Measurements from ENCODE around the gene AP3M1.
"Not testable (repeated sequence)": the region's sequence is repeated elsewhere in the genome, so short reads cannot be mapped to it uniquely, and the experiment has no call there.

AP3M1 gene, protein sequence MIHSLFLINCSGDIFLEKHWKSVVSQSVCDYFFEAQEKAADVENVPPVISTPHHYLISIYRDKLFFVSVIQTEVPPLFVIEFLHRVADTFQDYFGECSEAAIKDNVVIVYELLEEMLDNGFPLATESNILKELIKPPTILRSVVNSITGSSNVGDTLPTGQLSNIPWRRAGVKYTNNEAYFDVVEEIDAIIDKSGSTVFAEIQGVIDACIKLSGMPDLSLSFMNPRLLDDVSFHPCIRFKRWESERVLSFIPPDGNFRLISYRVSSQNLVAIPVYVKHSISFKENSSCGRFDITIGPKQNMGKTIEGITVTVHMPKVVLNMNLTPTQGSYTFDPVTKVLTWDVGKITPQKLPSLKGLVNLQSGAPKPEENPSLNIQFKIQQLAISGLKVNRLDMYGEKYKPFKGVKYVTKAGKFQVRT

DNA sequence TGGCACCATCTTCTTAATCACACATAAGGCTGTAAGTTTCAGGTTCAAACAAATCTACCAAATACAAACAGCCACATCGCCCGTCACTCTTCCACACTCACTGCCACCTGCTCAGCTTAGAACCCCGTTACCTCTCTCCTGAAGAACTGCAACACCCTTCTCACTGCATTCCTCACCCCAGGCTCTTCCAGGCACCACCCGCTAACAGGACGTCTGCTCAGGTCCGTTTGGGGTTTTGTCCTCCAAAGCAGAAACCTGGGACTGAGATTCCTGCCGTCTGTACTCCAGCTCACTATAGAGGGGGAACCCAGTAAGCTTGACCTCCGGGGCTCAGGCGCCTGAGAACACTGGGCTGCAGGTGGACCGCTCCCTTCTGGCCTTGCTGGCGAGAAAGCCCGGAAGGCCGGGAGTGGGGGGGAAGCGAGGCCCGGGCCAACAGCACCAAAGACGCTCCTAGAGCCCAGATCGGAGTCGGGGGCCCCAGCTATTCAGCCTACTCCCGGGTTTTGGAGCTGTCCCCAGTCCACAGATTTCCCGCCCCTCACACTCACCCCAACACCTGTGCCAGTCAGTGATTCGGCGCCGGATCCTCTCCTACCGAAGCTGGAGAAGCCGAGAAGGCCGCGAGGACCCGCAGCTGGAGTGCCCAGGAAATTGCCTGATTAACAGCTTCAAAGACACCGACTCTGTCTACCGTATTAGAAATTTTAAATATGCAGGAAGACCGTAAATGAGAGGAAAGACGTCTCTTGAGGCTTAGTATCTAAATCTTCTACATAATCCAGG is at the start of gene AP3M1:
TSS of gene AP3M1 (minus strand) at position 625 of the 786 bp plus-strand sequence. CDS start 12,449 bp downstream, outside the sequence.
- Histone ChIP-seq H3K36me3 (ENCODE audit: insufficient read depth, low read length) (peaks cover 15% of the 10 kb centered on the region), H3K4me1 (ENCODE audit: insufficient read depth, low read length) (peaks cover 24% of the 10 kb centered on the region), H3K9me3 (ENCODE audit: low read length) (no peaks in the 10 kb centered on the region), H2AFZ (ENCODE audit: low read depth, low read length) (peak within 1 kb of the TSS; percentile 41), H3K27me3 (ENCODE audit: insufficient read depth, low read length) (no peaks in the 10 kb centered on the region), H3K4me3 (ENCODE audit: low read length) (peak within 1 kb of the TSS; percentile 78)

DNA sequence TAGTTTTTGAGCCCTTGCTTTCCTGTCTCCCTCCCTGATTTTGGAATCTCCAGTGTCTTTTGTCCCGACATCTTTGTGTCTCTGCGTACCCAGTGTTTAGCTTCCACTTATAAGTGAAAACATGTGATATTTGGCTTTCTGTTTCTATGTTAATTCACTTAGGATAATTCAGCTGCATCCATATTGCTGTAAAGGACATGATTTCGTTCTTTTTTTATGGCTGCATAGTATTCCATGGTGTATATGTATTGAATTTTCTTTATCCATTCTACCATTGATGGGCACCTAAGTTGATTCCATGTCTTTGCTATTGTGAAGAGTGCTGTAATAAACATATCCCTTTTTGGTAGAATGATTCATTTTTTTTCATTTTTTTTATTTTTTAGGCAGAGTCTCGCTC is 48.7 kb upstream of the AP3M1 start:
- no peaks in the 10 kb centered on the region for H3K4me1 ChIP-seq (ENCODE audit: insufficient read depth, low read length)
- H3K27me3 ChIP-seq (ENCODE audit: insufficient read depth, low read length), result no peaks in the 10 kb centered on the region
- H2AFZ ChIP-seq (ENCODE audit: low read depth, low read length), result no peak overlapping the region
- peaks cover 5% of the 10 kb centered on the region for H3K36me3 ChIP-seq (ENCODE audit: insufficient read depth, low read length)
- H3K9me3 ChIP-seq (ENCODE audit: low read length), result no peaks in the 10 kb centered on the region
- H3K4me3 ChIP-seq (ENCODE audit: low read length), result no peak overlapping the region

DNA sequence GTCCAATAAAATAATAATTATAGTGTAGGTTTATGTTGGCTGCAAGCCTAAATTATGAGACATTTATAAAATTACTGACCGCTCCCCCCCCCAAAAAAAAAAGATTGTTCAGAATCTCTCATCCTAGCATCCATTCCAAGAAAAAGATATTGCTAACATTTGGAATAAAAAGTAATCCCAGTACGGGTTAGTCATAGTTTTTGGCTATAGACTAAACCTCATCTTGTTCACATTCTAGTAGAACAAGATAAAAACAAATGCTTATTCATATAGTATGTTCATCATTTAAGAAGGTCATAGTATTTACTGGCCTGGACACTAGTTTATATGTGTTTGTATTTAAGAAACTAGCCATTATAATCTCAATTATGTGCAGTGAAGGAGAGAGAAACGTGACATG is 44.4 kb upstream of the AP3M1 start:
- Histone ChIP-seq H3K36me3 (ENCODE audit: insufficient read depth, low read length) (no peaks in the 10 kb centered on the region), H3K4me3 (ENCODE audit: low read length) (no peak overlapping the region), H3K9me3 (ENCODE audit: low read length) (no peaks in the 10 kb centered on the region), H3K27me3 (ENCODE audit: insufficient read depth, low read length) (no peaks in the 10 kb centered on the region), H2AFZ (ENCODE audit: low read depth, low read length) (no peak overlapping the region), H3K4me1 (ENCODE audit: insufficient read depth, low read length) (no peaks in the 10 kb centered on the region)

DNA sequence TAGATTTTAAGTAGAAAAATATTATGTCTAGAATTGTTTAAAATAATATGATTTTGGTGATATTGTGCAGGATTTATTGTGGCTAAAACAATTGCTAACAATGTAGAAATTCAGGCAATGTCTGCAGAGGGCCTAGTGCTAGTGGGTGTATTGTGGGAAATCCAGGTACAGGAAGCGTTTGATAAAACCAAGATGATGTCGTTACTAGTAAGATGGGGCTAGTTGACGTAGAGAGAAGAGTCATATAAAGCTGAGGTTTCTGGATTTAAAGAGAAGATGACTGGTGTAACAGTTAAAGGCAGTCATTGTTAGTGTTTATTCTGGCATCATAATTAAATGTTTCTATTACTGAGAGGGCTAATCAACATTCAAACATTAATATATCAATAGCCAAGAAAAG is 43.9 kb upstream of the AP3M1 start:
- Histone ChIP-seq H3K4me3 (ENCODE audit: low read length) (no peak overlapping the region), H3K9me3 (ENCODE audit: low read length) (no peaks in the 10 kb centered on the region), H3K36me3 (ENCODE audit: insufficient read depth, low read length) (no peaks in the 10 kb centered on the region), H2AFZ (ENCODE audit: low read depth, low read length) (no peak overlapping the region), H3K27me3 (ENCODE audit: insufficient read depth, low read length) (no peaks in the 10 kb centered on the region), H3K4me1 (ENCODE audit: insufficient read depth, low read length) (no peaks in the 10 kb centered on the region)

DNA sequence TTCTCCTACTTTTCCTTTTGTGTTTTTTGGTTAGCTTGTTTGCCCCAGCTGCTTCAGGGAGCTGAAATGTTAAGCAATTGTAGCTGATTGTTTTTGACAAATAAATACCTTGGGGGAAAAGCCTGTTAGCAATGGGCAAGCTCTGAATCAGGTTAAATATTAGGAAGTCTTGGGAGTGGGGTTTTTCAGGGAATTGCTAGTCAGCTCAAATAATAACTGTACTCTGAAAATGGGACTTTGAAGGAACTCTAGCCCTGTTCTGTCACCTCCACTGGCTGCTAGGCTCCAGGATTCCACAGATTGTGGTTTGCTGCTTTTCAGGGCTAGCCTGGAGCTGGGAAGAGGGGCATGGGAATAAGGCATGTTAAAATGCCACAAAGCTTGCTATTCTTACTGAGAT is 39.9 kb upstream of the AP3M1 start:
- Histone ChIP-seq H3K9me3 (ENCODE audit: low read length) (no peaks in the 10 kb centered on the region), H2AFZ (ENCODE audit: low read depth, low read length) (no peak overlapping the region), H3K36me3 (ENCODE audit: insufficient read depth, low read length) (no peaks in the 10 kb centered on the region), H3K27me3 (ENCODE audit: insufficient read depth, low read length) (no peaks in the 10 kb centered on the region), H3K4me1 (ENCODE audit: insufficient read depth, low read length) (no peaks in the 10 kb centered on the region), H3K4me3 (ENCODE audit: low read length) (no peak overlapping the region)

DNA sequence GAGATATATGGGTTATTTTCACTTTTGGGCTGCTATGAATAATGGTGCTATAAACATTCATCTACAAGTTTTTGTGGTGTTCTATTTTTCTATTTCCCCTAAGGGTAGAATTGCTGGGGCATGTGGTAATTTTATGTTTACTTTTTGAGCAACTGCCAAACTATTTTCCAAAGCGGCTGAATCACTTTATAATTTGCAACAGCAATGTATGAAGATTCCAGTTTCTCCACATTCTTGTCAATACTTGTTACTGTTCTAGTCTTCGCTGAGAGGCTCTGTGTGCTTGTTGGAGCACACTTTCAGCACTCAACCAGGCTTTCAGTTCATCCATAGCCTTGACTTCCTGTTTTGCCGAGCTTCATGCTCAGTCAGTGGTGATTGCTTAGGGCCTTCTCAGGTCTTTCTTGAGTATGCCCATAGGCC is 39.4 kb upstream of the AP3M1 start:
- H3K4me3 ChIP-seq (ENCODE audit: low read length), result no peak overlapping the region
- no peaks in the 10 kb centered on the region for H3K9me3 ChIP-seq (ENCODE audit: low read length)
- H2AFZ ChIP-seq (ENCODE audit: low read depth, low read length), result no peak overlapping the region

DNA sequence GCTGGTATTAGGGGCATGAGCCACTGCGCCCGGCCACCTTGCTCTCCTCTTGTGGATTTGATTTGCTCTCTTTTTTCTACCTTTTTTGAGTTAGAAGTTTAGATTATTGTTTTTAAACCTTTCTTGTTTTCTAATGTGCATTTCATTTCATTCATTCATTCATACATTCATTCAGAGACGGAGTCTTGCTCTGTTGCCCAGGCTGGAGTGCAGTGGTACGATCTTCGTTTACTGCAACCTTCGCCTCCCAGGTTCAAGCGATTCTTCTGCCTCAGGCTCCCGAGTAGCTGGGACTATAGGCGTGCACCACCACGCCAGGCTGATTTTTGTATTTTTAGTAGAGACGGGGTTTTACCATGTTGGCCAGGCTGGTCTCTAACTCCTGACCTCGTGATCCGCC is 38.0 kb upstream of the AP3M1 start:
- H2AFZ ChIP-seq (ENCODE audit: low read depth, low read length); H3K4me1 ChIP-seq (ENCODE audit: insufficient read depth, low read length); H3K4me3 ChIP-seq (ENCODE audit: low read length): not testable (repeated sequence)

More for the DNA sequence above, 39.4 kb upstream of the AP3M1 start:
- H3K4me1 ChIP-seq (ENCODE audit: insufficient read depth, low read length), result no peaks in the 10 kb centered on the region
- no peaks in the 10 kb centered on the region for H3K36me3 ChIP-seq (ENCODE audit: insufficient read depth, low read length)
- no peaks in the 10 kb centered on the region for H3K27me3 ChIP-seq (ENCODE audit: insufficient read depth, low read length)

DNA sequence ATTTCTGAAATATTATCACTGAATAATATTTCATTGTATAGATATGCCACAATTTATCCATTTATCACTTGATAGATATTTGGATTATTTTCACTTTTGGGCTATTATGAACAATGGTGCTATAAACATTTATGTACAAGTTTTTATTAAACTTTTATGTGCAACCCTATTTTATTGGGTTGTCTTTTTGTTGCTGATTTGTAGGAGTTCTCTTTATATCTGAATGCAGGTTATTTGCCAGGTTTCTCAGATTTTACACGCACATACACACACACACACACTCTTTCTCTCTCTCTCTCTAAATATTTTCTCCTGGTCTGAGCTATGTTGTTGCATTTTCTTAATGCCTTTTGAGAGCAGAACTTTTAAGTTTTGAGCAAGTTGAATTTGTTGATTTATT is 36.6 kb upstream of the AP3M1 start:
- no peak overlapping the region for H2AFZ ChIP-seq (ENCODE audit: low read depth, low read length)

More for the DNA sequence above, 38.0 kb upstream of the AP3M1 start:
- not testable (repeated sequence) for H3K36me3 ChIP-seq (ENCODE audit: insufficient read depth, low read length); H3K9me3 ChIP-seq (ENCODE audit: low read length); H3K27me3 ChIP-seq (ENCODE audit: insufficient read depth, low read length)

DNA sequence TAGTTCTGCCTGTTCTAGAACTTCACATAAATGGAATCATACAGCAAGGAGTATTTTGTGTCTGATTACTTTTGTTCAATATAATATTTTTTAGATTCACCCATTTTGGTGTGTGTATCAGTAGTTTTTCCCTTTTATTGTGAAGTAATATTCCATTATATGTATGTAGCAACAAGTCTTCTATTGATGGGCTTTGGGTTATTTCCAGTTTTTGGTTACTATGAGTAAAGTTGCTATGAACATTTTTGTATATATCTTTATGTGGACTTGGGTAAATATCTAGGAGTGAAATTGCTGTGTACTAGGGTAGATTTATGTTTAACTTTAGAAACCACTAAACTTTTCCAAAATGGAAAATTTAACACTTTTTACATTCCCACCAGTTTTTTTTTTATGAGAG is 36.0 kb upstream of the AP3M1 start:
- Histone ChIP-seq H3K9me3 (ENCODE audit: low read length) (no peaks in the 10 kb centered on the region), H3K27me3 (ENCODE audit: insufficient read depth, low read length) (no peaks in the 10 kb centered on the region), H3K36me3 (ENCODE audit: insufficient read depth, low read length) (no peaks in the 10 kb centered on the region), H3K4me1 (ENCODE audit: insufficient read depth, low read length) (no peaks in the 10 kb centered on the region), H3K4me3 (ENCODE audit: low read length) (no peak overlapping the region), H2AFZ (ENCODE audit: low read depth, low read length) (no peak overlapping the region)

More for the DNA sequence above, 36.6 kb upstream of the AP3M1 start:
- Histone ChIP-seq H3K9me3 (ENCODE audit: low read length) (no peaks in the 10 kb centered on the region), H3K36me3 (ENCODE audit: insufficient read depth, low read length) (no peaks in the 10 kb centered on the region), H3K27me3 (ENCODE audit: insufficient read depth, low read length) (no peaks in the 10 kb centered on the region), H3K4me3 (ENCODE audit: low read length) (no peak overlapping the region), H3K4me1 (ENCODE audit: insufficient read depth, low read length) (no peaks in the 10 kb centered on the region)

DNA sequence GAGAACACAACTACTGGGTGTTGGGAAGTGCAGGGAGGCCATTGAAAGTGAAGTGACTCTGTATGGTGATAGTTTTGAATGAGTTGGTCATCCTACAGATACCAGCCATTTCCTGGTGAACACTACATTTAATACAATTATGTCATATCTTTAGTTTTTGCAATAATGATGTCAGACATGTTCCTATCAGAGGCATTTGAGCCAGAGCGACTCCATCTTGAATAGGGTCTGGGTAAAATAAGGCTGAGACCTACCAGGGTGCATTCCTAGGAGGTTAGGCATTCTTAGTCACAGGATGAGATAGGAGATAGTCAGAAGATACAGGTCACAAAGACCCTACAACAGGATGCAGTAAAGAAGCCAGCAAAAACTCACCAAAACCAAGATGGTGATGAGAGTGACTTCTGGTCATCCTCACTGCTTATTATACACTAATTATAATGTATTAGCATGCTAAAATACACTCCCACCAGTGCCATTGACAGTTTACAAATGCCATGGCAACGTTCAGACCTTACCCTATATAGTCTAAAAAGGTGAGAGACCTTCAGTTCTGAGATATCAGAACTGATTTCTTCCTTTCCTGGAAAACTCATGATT is 28.6 kb upstream of the AP3M1 start:
- Histone ChIP-seq H3K4me1 (ENCODE audit: insufficient read depth, low read length) (peaks cover 12% of the 10 kb centered on the region), H3K36me3 (ENCODE audit: insufficient read depth, low read length) (no peaks in the 10 kb centered on the region), H3K27me3 (ENCODE audit: insufficient read depth, low read length) (no peaks in the 10 kb centered on the region), H2AFZ (ENCODE audit: low read depth, low read length) (no peak overlapping the region), H3K4me3 (ENCODE audit: low read length) (no peak overlapping the region), H3K9me3 (ENCODE audit: low read length) (no peaks in the 10 kb centered on the region)

DNA sequence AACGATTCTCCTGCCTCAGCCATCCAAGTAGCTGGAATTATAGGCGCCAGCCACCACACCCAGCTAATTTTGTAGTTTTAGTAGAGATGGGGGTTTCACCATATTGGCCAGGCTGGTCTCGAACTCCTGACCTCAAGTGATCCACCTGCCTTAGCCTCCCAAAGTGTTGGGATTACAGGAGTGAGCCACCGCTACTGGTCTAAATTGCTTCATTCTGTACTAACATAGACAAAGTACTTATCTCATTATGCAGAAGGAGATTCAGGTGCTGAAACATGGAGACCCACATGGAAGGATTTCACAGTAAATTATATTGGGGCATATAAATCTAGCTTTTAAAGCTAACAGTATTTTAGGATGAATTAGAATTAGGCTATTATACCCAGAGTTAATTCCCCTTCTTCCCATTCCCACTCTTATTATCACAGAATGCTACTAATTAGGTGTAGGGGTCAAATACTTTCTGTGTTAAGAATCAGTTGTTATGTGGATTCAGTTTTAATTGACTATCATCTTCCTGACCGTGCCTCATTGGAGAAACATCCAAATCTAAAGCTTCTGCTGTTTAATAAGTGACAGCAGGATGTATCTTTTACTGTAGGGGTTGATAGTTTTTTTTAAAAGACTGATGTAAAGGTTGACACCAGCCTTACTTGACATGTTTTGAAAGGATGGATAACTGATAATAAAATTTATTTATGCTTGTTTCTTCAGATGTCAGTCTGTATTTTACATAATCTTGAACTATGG is 27.6 kb upstream of the AP3M1 start:
- no peaks in the 10 kb centered on the region for H3K9me3 ChIP-seq (ENCODE audit: low read length)
- H3K4me1 ChIP-seq (ENCODE audit: insufficient read depth, low read length), result peaks cover 12% of the 10 kb centered on the region
- no peaks in the 10 kb centered on the region for H3K27me3 ChIP-seq (ENCODE audit: insufficient read depth, low read length)
- no peaks in the 10 kb centered on the region for H3K36me3 ChIP-seq (ENCODE audit: insufficient read depth, low read length)
- no peak overlapping the region for H2AFZ ChIP-seq (ENCODE audit: low read depth, low read length)
- H3K4me3 ChIP-seq (ENCODE audit: low read length), result no peak overlapping the region

DNA sequence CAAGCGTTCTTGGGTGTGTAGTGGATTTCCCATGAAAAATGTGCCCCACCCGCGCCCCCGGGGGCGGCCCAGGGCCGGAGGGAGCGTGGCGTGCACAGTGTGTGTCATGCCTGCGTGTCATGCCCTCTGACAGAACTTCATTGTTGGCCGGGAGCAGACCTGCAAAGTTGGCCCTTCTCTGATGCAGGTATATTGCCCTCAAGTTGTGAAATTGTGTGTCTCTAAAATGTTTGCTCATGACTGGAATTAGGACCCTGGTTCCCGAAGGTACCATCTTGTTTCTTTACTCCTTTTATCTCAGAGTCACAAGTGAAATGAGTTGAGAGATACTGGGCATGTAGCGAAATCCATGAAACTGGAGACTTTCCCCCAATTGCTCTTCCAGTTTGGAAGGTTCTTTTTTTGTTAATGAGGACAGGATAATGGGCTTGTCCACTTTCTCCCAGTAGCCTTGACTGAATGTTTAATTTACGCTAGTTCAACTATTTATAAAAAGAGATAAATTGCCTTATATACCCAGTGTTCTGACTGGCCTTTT is 26.6 kb upstream of the AP3M1 start:
- peak overlapping the region; percentile 62 for H3K4me3 ChIP-seq (ENCODE audit: low read length)
- H3K4me1 ChIP-seq (ENCODE audit: insufficient read depth, low read length), result peaks cover 12% of the 10 kb centered on the region
- H2AFZ ChIP-seq (ENCODE audit: low read depth, low read length), result peak overlapping the region; percentile 99
- H3K27me3 ChIP-seq (ENCODE audit: insufficient read depth, low read length), result no peaks in the 10 kb centered on the region
- H3K36me3 ChIP-seq (ENCODE audit: insufficient read depth, low read length), result no peaks in the 10 kb centered on the region
- no peaks in the 10 kb centered on the region for H3K9me3 ChIP-seq (ENCODE audit: low read length)

Measured in neuron (in vitro differentiated cells).